Motor neuron (in vitro differentiated cells): ENCODE results near the gene FOXC1. TPM values are rescaled to one million over a fixed set of nuclear protein-coding genes. Genes with fewer than 3 reads are reported as not detected.

Experiments used
- ATAC-seq, 8 experiments: fragments of 200-7000 bp; cut with Tn5 transposase; replicated peaks in 6 of 8; 2 replicates each; pipeline ENCODE4 v1.8.0; 2021; ENCODE audit warnings: mild to moderate bottlenecking in 8 of 8, moderate library complexity in 8 of 8
- H3K27ac ChIP-seq, 2 donors: fragments of 250-450 bp; sonication (Bioruptor Pico); 2 replicates each; pipeline ENCODE4 v1.9.0; 2021; ENCODE audit warnings: antibody characterized with exemption in 2 of 2, mild to moderate bottlenecking in 2 of 2, moderate library complexity in 1 of 2
- H3K4me1 ChIP-seq, 2 donors: fragments of 250-450 bp; sonication (Bioruptor Pico); replicated peaks in 1 of 2; 2 replicates each; pipeline ENCODE4 v1.6.1; 2021; ENCODE audit warnings: antibody characterized with exemption in 2 of 2, mild to moderate bottlenecking in 2 of 2, moderate library complexity in 1 of 2
- H3K4me3 ChIP-seq, 5 donors: fragments of 250-450 bp; sonication (Bioruptor Pico); 2 replicates each; pipeline ENCODE4 v1.9.0; 2021; ENCODE audit warnings: antibody characterized with exemption in 5 of 5, mild to moderate bottlenecking in 5 of 5, moderate library complexity in 4 of 5
- WGBS, 10 experiments: fragments of 450-650 bp; shearing (Covaris generic); methylation state at CpG; one replicate each; pipeline ENCODE4 v1.0.0; 2022; 5-methylcytosine and 5-hydroxymethylcytosine counted together
- in situ Hi-C, 9 experiments: fragments of 400-800 bp; cut with MboI; loops; one replicate each; pipeline ENCODE4 v1.15.0; 2021; ENCODE audit warnings: low sequenced_read_pairs in 9 of 9, low pct_unique_long_range_greater_than_20kb in 2 of 9; ENCODE audit not compliant: unreplicated experiment in 9 of 9
- total RNA-seq, 8 experiments: library from RNA; unstranded; fragments of 300-600 nt; gene quantifications; 2 replicates each; pipeline versions ENCODE4 v1.2.3 to v1.2.4, GENCODE V29; 2022

Gene FOXC1
- total RNA-seq, 8 experiments from 2014 or later, result 0.05 to 44.4 (median 1.0) TPM

- Histone ChIP-seq H3K4me1 (no peaks in the 10 kb centered on the region), H3K4me3 (no peak overlapping the region), H3K27ac (no peak overlapping the region)
- in situ Hi-C loops, result loop anchor here in 1 of 9 experiments (25.0 kb wide), 1 partner anchor 453 kb away; no protein-coding TSS in a partner anchor
- no peak for ATAC-seq
- 90 to 100% (median 97%) methylated on average over 1 to 3 of the region's 4 CpGs; no CpG with 5 or more reads in 6 of the 10 experiments for WGBS, 10 experiments
Measured at GRCh38 chr6:1634081-1634480, 24.4 kb downstream of the FOXC1 start.

- no peaks in the 10 kb centered on the region for H3K4me1 ChIP-seq
- ATAC-seq, result peak in 3 of 8 experiments; percentile 22 to 32 (median 26)
- H3K4me3 ChIP-seq, result no peak overlapping the region
- H3K27ac ChIP-seq, result no peak overlapping the region
- WGBS, 10 experiments, result 60 to 100% (median 80%) methylated on average over 1 to 16 of the region's 23 CpGs; no CpG with 5 or more reads in 3 of the 10 experiments
- in situ Hi-C loops, result loop anchor here in 1 of 9 experiments (25.0 kb wide), 1 partner anchor 452 kb away; no protein-coding TSS in a partner anchor
Measured at GRCh38 chr6:1635305-1636010, 25.7 kb downstream of the FOXC1 start.

- Histone ChIP-seq H3K4me1 (no peaks in the 10 kb centered on the region), H3K27ac (no peak overlapping the region), H3K4me3 (no peak overlapping the region)
- no peak for ATAC-seq
- in situ Hi-C loops, result loop anchor here in 1 of 9 experiments (25.0 kb wide), 1 partner anchor 451 kb away; no protein-coding TSS in a partner anchor
- WGBS, 10 experiments, result 90 to 100% (median 92%) methylated on average over 1 to 7 of the region's 9 CpGs; no CpG with 5 or more reads in 3 of the 10 experiments
Measured at GRCh38 chr6:1636272-1636825, 26.6 kb downstream of the FOXC1 start.

GRCh38 chr6:1636971-1637871, 27.5 kb downstream of the FOXC1 start:
- 60 to 92% (median 75%) methylated on average over 1 to 12 of the region's 20 CpGs; no CpG with 5 or more reads in 3 of the 10 experiments for WGBS, 10 experiments
- H3K4me1 ChIP-seq, result no peaks in the 10 kb centered on the region
- in situ Hi-C loops, result loop anchor here in 1 of 9 experiments (25.0 kb wide), 1 partner anchor 450 kb away; no protein-coding TSS in a partner anchor
- peak in 2 of 8 experiments; percentile 37 to 49 for ATAC-seq
- H3K4me3 ChIP-seq, result no peak overlapping the region
- no peak overlapping the region for H3K27ac ChIP-seq

- ATAC-seq, result no peak
- Histone ChIP-seq H3K4me3 (no peak overlapping the region), H3K4me1 (no peaks in the 10 kb centered on the region), H3K27ac (no peak overlapping the region)
- in situ Hi-C loops, result loop anchor here in 1 of 9 experiments (25.0 kb wide), 1 partner anchor 448 kb away; no protein-coding TSS in a partner anchor
- 80 to 100% (median 87%) methylated on average over 1 to 3 of the region's 9 CpGs; no CpG with 5 or more reads in 6 of the 10 experiments for WGBS, 10 experiments
Measured at GRCh38 chr6:1639430-1639829, 29.7 kb downstream of the FOXC1 start.

- Histone ChIP-seq H3K4me3 (no peak overlapping the region), H3K27ac (no peak overlapping the region), H3K4me1 (no peaks in the 10 kb centered on the region)
- WGBS, 10 experiments, result 56 to 83% (median 80%) methylated on average over 2 to 7 of the region's 8 CpGs; no CpG with 5 or more reads in 6 of the 10 experiments
- ATAC-seq, result no peak
- in situ Hi-C loops, result loop anchor here in 1 of 9 experiments (25.0 kb wide), 1 partner anchor 447 kb away; no protein-coding TSS in a partner anchor
Measured at GRCh38 chr6:1640476-1640875, 30.8 kb downstream of the FOXC1 start.

- H3K4me3 ChIP-seq, result no peak overlapping the region
- ATAC-seq, result no peak
- in situ Hi-C loops, result loop anchor here in 1 of 9 experiments (25.0 kb wide), 1 partner anchor 446 kb away; no protein-coding TSS in a partner anchor
- H3K27ac ChIP-seq, result no peak overlapping the region
- 53 to 100% (median 94%) methylated on average over 2 to 8 of the region's 12 CpGs; no CpG with 5 or more reads in 1 of the 10 experiments for WGBS, 10 experiments
- H3K4me1 ChIP-seq, result no peaks in the 10 kb centered on the region
Measured at GRCh38 chr6:1641343-1641885, 31.7 kb downstream of the FOXC1 start.

GRCh38 chr6:1643111-1643510, 33.4 kb downstream of the FOXC1 start:
- no peaks in the 10 kb centered on the region for H3K4me1 ChIP-seq
- H3K27ac ChIP-seq, result no peak overlapping the region
- ATAC-seq, result no peak
- WGBS, 10 experiments, result 43 to 100% (median 72%) methylated on average over 1 to 6 of the region's 7 CpGs; no CpG with 5 or more reads in 6 of the 10 experiments
- H3K4me3 ChIP-seq, result no peak overlapping the region
- in situ Hi-C loops, result loop anchor here in 1 of 9 experiments (25.0 kb wide), 1 partner anchor 444 kb away; no protein-coding TSS in a partner anchor

GRCh38 chr6:1643830-1644445, 34.2 kb downstream of the FOXC1 start:
- in situ Hi-C loops, result loop anchor here in 1 of 9 experiments (25.0 kb wide), 1 partner anchor 443 kb away; no protein-coding TSS in a partner anchor
- no peak overlapping the region for H3K4me3 ChIP-seq
- ATAC-seq, result no peak
- H3K4me1 ChIP-seq, result no peaks in the 10 kb centered on the region
- WGBS, 10 experiments, result 74 to 100% (median 91%) methylated on average over 1 to 10 of the region's 18 CpGs; no CpG with 5 or more reads in 6 of the 10 experiments
- H3K27ac ChIP-seq, result no peak overlapping the region

- in situ Hi-C loops, result loop anchor here in 1 of 9 experiments (25.0 kb wide), 1 partner anchor 443 kb away; no protein-coding TSS in a partner anchor
Measured at GRCh38 chr6:1644516-1645060, 34.9 kb downstream of the FOXC1 start.

GRCh38 chr6:1645466-1646185, 35.9 kb downstream of the FOXC1 start:
- 45 to 100% (median 88%) methylated on average over 2 to 10 of the region's 14 CpGs; no CpG with 5 or more reads in 2 of the 10 experiments for WGBS, 10 experiments
- no peak for ATAC-seq
- in situ Hi-C loops, result loop anchor here in 1 of 9 experiments (25.0 kb wide), 1 partner anchor 442 kb away; no protein-coding TSS in a partner anchor
- H3K4me1 ChIP-seq, result no peaks in the 10 kb centered on the region
- no peak overlapping the region for H3K27ac ChIP-seq
- H3K4me3 ChIP-seq, result no peak overlapping the region

More at GRCh38 chr6:1644516-1645060, 34.9 kb downstream of the FOXC1 start:
- 61 to 100% (median 88%) methylated on average over 2 to 10 of the region's 12 CpGs; no CpG with 5 or more reads in 3 of the 10 experiments for WGBS, 10 experiments
- ATAC-seq, result no peak
- Histone ChIP-seq H3K4me3 (no peak overlapping the region), H3K27ac (no peak overlapping the region), H3K4me1 (no peaks in the 10 kb centered on the region)
